ENCODE measurements around the gene TANC2. TPM values are rescaled to one million over a fixed set of nuclear protein-coding genes. Genes with fewer than 3 reads are reported as not detected.

Gene TANC2
- total and polyA plus RNA-seq, 2 of the 8 experiments (the other 6 are each of a cell fraction or from before 2014, with no cell fraction given), result 5.7 to 21.9 TPM

DNA sequence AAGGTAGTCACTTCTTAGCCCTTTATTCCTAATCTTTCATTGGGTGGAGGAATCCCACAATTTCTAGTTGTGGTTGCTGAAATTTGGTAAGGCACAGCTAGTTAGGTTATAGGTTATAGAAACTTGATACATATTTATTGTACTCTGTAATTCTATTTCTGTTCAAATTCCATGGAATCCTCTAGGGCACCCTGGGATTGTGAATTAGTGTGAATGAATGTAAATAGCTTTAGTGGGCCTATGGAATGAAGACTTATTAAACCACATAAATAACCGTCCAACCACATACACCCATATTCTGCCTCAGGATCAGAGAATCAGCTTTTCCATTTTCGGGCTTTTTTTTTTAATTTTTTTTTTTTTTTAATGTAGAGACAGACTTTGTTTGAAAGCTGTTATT, 9.2 kb downstream of the TANC2 start (continued):
- no peak for TF ChIP-seq RNF2 (IDR thresholded peaks at IDR 0.05; ENCODE audit: borderline replicate concordance, low read depth, low read length, missing control alignments, poor library complexity, severe bottlenecking)

Data from H1 (cell line).